SU-DHL-6 (cell line): ENCODE data around the gene KCNIP4.

Source experiments
- H2AFZ ChIP-seq: fragments of 200-600 bp; sonication (generic); 2 replicates; pipeline ENCODE4 v1.6.1; 2014; ENCODE audit warnings: low read depth, mild to moderate bottlenecking, moderate library complexity, mixed read lengths, antibody characterized with exemption, low read length; ENCODE audit not compliant: severe bottlenecking
- H3F3A ChIP-seq: fragments of 200-600 bp; shearing (Covaris generic); 2 replicates; pipeline ENCODE4 v1.6.0; 2016; ENCODE audit warnings: antibody characterized with exemption, mild to moderate bottlenecking; ENCODE audit not compliant: insufficient read depth
- H3K27ac ChIP-seq: fragments of 200-600 bp; sonication (generic); 2 replicates; pipeline ENCODE4 v1.5.1; 2016; ENCODE audit warnings: low read depth, mild to moderate bottlenecking, low read length, moderate library complexity, mixed read lengths
- H3K27me3 ChIP-seq: fragments of 200-600 bp; sonication (generic), shearing (Covaris generic); 2 replicates; pipeline ENCODE4 v1.6.0; 2014; ENCODE audit warnings: mild to moderate bottlenecking, low read length
- H3K36me3 ChIP-seq: fragments of 200-600 bp; sonication (generic); 2 replicates; pipeline ENCODE4 v1.6.1; 2014; ENCODE audit warnings: mild to moderate bottlenecking, low read length, mixed read lengths
- H3K4me2 ChIP-seq: fragments of 300-600, 200-600 bp; shearing (Covaris generic), sonication (generic); 2 replicates; pipeline ENCODE4 v1.6.0; 2014; ENCODE audit warnings: low read length, low read depth, mild to moderate bottlenecking; ENCODE audit not compliant: poor library complexity, severe bottlenecking
- H3K4me3 ChIP-seq: fragments of 200-600 bp; sonication (generic); 2 replicates; pipeline ENCODE4 v1.5.1; 2014; ENCODE audit warnings: antibody characterized with exemption, low read length, mild to moderate bottlenecking, mixed read lengths; ENCODE audit not compliant: insufficient read depth, poor library complexity, severe bottlenecking
- H3K79me2 ChIP-seq: fragments of 200-600 bp; sonication (generic); 2 replicates; pipeline ENCODE4 v1.6.1; 2014; ENCODE audit warnings: mild to moderate bottlenecking, low read length, moderate library complexity; ENCODE audit not compliant: insufficient read depth
- H3K9ac ChIP-seq: fragments of 200-600 bp; sonication (generic); 2 replicates; pipeline ENCODE4 v1.7.0; 2014; ENCODE audit warnings: mild to moderate bottlenecking, low read length
- H3K9me2 ChIP-seq: fragments of 200-600 bp; sonication (generic); replicated peaks from 2 replicates; pipeline ENCODE4 v1.6.1; 2014; ENCODE audit warnings: low read length; ENCODE audit not compliant: insufficient read depth
- H3K9me3 ChIP-seq: fragments of 200-600 bp; sonication (generic); 2 replicates; pipeline ENCODE4 v1.6.1; 2014; ENCODE audit warnings: low read length, mixed read lengths; ENCODE audit not compliant: insufficient read depth
- H4K20me1 ChIP-seq: fragments of 200-600 bp; sonication (generic); 2 replicates; pipeline ENCODE4 v1.6.1; 2014; ENCODE audit warnings: low read depth, mild to moderate bottlenecking, antibody characterized with exemption, low read length, moderate library complexity, mixed read lengths
- EZH2phosphoT487 ChIP-seq: fragments of 200-600 bp; sonication (generic), shearing (Covaris generic); conservative IDR thresholded peaks from 2 replicates; pipeline ENCODE4 v1.6.1; 2018; ENCODE audit warnings: mild to moderate bottlenecking, antibody characterized with exemption, low read length, moderate library complexity, mixed read lengths
- TF ChIP-seq, protein P1 (sequence below): fragments of 200-600 bp; sonication (generic); IDR thresholded peaks from one replicate; pipeline ENCODE4 v1.5.1; 2017; ENCODE audit warnings: antibody characterized with exemption, mild to moderate bottlenecking, low read length, moderate library complexity; ENCODE audit not compliant: insufficient read depth, poor library complexity, severe bottlenecking

Gene KCNIP4

DNA sequence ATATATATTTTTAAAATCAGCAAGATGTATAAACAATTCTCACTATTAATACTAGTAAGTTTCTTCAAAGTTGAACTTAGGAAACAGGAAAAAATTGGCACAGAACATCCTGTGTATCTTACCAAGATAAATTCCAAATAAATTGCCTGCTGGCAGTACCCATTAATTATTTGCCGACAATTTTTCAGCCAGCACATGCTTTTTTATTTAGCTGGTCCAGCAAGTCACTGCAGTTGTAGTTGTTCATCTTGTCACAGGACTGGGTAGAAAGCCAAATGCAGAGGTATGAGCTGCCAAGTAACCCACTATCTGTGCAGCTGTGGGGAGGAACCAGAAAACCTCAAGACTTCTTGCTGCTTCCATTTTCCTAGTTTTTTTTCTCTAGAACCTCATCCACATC, 1134.9 kb downstream of the KCNIP4 start:
- Histone ChIP-seq H3K9me2 (no peaks in the 10 kb centered on the region; the same call in 1 of the 2 replicates), H2AFZ (no peak overlapping the region), H3F3A (no peaks in the 10 kb centered on the region), H3K4me3 (no peak overlapping the region), H4K20me1 (no peaks in the 10 kb centered on the region), H3K36me3 (no peaks in the 10 kb centered on the region), H3K9me3 (no peaks in the 10 kb centered on the region), H3K27ac (no peak overlapping the region), H3K9ac (no peak overlapping the region), H3K79me2 (no peaks in the 10 kb centered on the region), H3K4me2 (no peak overlapping the region), H3K27me3 (no peaks in the 10 kb centered on the region)
- TF ChIP-seq EZH2phosphoT487: no peak
- TF ChIP-seq, protein P1, sequence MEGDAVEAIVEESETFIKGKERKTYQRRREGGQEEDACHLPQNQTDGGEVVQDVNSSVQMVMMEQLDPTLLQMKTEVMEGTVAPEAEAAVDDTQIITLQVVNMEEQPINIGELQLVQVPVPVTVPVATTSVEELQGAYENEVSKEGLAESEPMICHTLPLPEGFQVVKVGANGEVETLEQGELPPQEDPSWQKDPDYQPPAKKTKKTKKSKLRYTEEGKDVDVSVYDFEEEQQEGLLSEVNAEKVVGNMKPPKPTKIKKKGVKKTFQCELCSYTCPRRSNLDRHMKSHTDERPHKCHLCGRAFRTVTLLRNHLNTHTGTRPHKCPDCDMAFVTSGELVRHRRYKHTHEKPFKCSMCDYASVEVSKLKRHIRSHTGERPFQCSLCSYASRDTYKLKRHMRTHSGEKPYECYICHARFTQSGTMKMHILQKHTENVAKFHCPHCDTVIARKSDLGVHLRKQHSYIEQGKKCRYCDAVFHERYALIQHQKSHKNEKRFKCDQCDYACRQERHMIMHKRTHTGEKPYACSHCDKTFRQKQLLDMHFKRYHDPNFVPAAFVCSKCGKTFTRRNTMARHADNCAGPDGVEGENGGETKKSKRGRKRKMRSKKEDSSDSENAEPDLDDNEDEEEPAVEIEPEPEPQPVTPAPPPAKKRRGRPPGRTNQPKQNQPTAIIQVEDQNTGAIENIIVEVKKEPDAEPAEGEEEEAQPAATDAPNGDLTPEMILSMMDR: no peak

DNA sequence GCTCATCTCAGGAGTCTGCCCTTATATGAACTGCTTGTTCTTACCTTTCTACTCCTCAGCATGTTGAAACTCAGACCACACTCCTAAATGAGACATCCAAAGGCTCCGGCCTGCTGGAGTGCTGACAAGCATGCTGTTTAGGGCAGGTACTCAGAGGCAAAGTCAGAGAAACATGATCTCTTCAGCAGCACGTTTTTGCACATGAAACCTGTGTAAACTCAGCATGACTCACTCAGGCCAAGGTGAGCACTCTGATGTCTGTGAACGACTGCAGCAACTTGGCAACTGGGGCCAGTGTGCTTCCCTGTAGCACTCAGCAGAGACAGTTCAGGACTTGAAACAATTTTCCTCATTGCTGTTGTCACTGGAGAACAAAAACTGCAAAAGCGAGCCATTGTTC, 1138.8 kb downstream of the KCNIP4 start:
- H3K9me2 ChIP-seq: no peaks in the 10 kb centered on the region; the same call in 1 of the 2 replicates
- H3K27ac ChIP-seq: no peak overlapping the region
- H3K9ac ChIP-seq: no peak overlapping the region
- H3F3A ChIP-seq: no peaks in the 10 kb centered on the region
- H3K27me3 ChIP-seq: no peaks in the 10 kb centered on the region
- H2AFZ ChIP-seq: no peak overlapping the region
- no peaks in the 10 kb centered on the region for H3K9me3 ChIP-seq
- TF ChIP-seq EZH2phosphoT487: no peak
- TF ChIP-seq, protein P1: no peak
- H3K79me2 ChIP-seq: no peaks in the 10 kb centered on the region
- no peaks in the 10 kb centered on the region for H4K20me1 ChIP-seq
- H3K4me2 ChIP-seq: no peak overlapping the region
- H3K36me3 ChIP-seq: no peaks in the 10 kb centered on the region
- H3K4me3 ChIP-seq: no peak overlapping the region

DNA sequence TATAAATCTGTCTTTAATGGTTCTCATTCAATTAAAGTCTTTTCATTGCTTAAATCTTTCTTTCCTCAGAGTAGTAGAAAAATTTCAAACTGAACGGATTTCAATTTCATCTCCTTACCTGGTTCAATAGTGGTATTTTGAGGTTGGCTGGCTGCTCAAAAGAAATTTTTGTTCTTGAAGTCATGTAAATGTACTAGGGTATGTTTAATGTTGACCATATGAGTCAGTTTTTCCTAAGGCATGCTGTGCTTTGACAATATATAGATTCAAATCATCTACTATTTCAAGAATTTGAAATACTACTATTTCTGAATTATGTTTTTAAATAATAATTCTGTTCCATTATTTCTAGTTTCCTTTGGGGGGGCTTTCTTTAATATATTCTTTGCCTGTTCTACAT, 1142.9 kb downstream of the KCNIP4 start:
- no peak overlapping the region for H3K27ac ChIP-seq
- no peak for TF ChIP-seq EZH2phosphoT487
- TF ChIP-seq, protein P1: no peak
- H3K79me2 ChIP-seq: no peaks in the 10 kb centered on the region
- no peaks in the 10 kb centered on the region; the same call in 1 of the 2 replicates for H3K9me2 ChIP-seq
- no peak overlapping the region for H3K4me3 ChIP-seq
- H3K36me3 ChIP-seq: no peaks in the 10 kb centered on the region
- H3K9ac ChIP-seq: no peak overlapping the region
- no peak overlapping the region for H2AFZ ChIP-seq
- no peaks in the 10 kb centered on the region for H4K20me1 ChIP-seq
- H3K9me3 ChIP-seq: no peaks in the 10 kb centered on the region
- no peak overlapping the region for H3K4me2 ChIP-seq
- no peaks in the 10 kb centered on the region for H3K27me3 ChIP-seq
- no peaks in the 10 kb centered on the region for H3F3A ChIP-seq
